ENCODE measurements around the gene EHD1. TPM values are rescaled to one million over a fixed set of nuclear protein-coding genes. Genes with fewer than 3 reads are reported as not detected.

EHD1 gene
- total and polyA plus RNA-seq, 9 of the 15 experiments (the other 6 are each of a cell fraction or from before 2014, with no cell fraction given), result 0.46 to 65.0 (median 16.4) TPM

- peak; percentile 82 for TF ChIP-seq VEZF1 (CRISPR knock-in tag; IDR thresholded peaks at IDR 0.05)
- TF ChIP-seq SPI1 (IDR thresholded peaks at IDR 0.05; ENCODE audit: borderline replicate concordance, low read depth, low read length), result peak; percentile 65
- no peak for TF ChIP-seq YBX1 (IDR thresholded peaks at IDR 0.05)
- peak; percentile 42; the same call in 1 of the 2 replicates for TF ChIP-seq ZBTB17 (CRISPR knock-in tag; IDR thresholded peaks at IDR 0.05)
- no peak for TF ChIP-seq ATF2 (CRISPR knock-in tag; IDR thresholded peaks at IDR 0.05)
- no peak for TF ChIP-seq E4F1 (CRISPR knock-in tag; IDR thresholded peaks at IDR 0.05; ENCODE audit: borderline replicate concordance)
- peak; percentile 95 for TF ChIP-seq ZFP36 (IDR thresholded peaks at IDR 0.05; ENCODE audit: low read depth, low read length, partially characterized antibody)
- TF ChIP-seq BRD4 (IDR thresholded peaks at IDR 0.05), result no peak
- no peak for TF ChIP-seq ZNF512 (tag; IDR thresholded peaks at IDR 0.05)
- no peak for TF ChIP-seq CBX5 (IDR thresholded peaks at IDR 0.05; ENCODE audit: borderline replicate concordance, low read depth)
- TF ChIP-seq XRCC4 (IDR thresholded peaks at IDR 0.05; ENCODE audit: extremely low read depth, insufficient read depth, insufficient read length), result no peak
- no peak for TF ChIP-seq E2F4 (CRISPR knock-in tag; IDR thresholded peaks at IDR 0.05; ENCODE audit: low read depth)
- no peak for TF ChIP-seq CHD1 (IDR thresholded peaks at IDR 0.05; ENCODE audit: low read length)
- no peak for TF ChIP-seq EP300 (IDR thresholded peaks at IDR 0.05; ENCODE audit: low read length)
- TF ChIP-seq ZNF445 (CRISPR knock-in tag; IDR thresholded peaks at IDR 0.05; ENCODE audit: low read depth), result no peak
- TF ChIP-seq NR2C1 (IDR thresholded peaks at IDR 0.05), result no peak
- no peak for TF ChIP-seq NR2C1 (tag; IDR thresholded peaks at IDR 0.05)
- TF ChIP-seq HNRNPLL (IDR thresholded peaks at IDR 0.05; ENCODE audit: low read depth, low read length, poor library complexity, severe bottlenecking), result no peak
- TF ChIP-seq ZNF124 (CRISPR knock-in tag; IDR thresholded peaks at IDR 0.05), result no peak
Observed at GRCh38 chr11:64846998-64847666, 31.3 kb downstream of the EHD1 start (continued).

Measured in K562 (cell line).